HEK293 (cell line): ENCODE measurements around the gene C2orf81.

Experiments
- CTCF ChIA-PET: fragments of 350-600 bp; formaldehyde crosslinking; extraction: SDS; loops from one replicate; lab custom pipeline; 2021; ENCODE audit warnings: antibody characterized with exemption; lab: Yijun Ruan, JAX
- POLR2A ChIA-PET: fragments of 300-600 bp; formaldehyde crosslinking; extraction: SDS; loops from one replicate; lab custom pipeline; 2020; ENCODE audit warnings: antibody characterized with exemption, inconsistent platforms; lab: Yijun Ruan, JAX
- H3K27ac ChIP-seq: fragments of 200-500 bp; sonication (Bioruptor generic); 2 replicates; pipeline ENCODE4 v1.5.1; 2014; ENCODE audit warnings: low read depth, low read length, control low read depth, inconsistent platforms; ENCODE audit errors: extremely low read depth
- H3K36me3 ChIP-seq, 2 experiments: fragments of 200-500 bp in 1 of 2; sonication (Bioruptor generic) in 1 of 2; 1 replicate in 1 of 2; 2 replicates in 1 of 2; pipeline ENCODE4 v1.5.1; 2014 to 2017; ENCODE audit warnings: inconsistent platforms in 2 of 2, low read length in 2 of 2; ENCODE audit not compliant: control insufficient read depth in 2 of 2, insufficient read depth in 1 of 2
- H3K4me1 ChIP-seq: fragments of 200-500 bp; sonication (Bioruptor generic); 2 replicates; pipeline ENCODE4 v1.5.1; 2014; ENCODE audit warnings: mild to moderate bottlenecking, low read length, inconsistent platforms; ENCODE audit not compliant: control insufficient read depth, insufficient read depth
- H3K4me3 ChIP-seq: 2 replicates; pipeline ENCODE4 v1.5.1; 2011; ENCODE audit warnings: low read depth, mild to moderate bottlenecking, control low read depth, low read length, moderate library complexity
- H3K9me3 ChIP-seq: fragments of 200-500 bp; sonication (Bioruptor generic); 2 replicates; pipeline ENCODE4 v1.5.1; 2014; ENCODE audit warnings: low read depth, low read length, inconsistent platforms; ENCODE audit not compliant: control insufficient read depth, insufficient read depth
- BCL11A ChIP-seq: fragments of 450-650 bp; formaldehyde crosslinking; IDR thresholded peaks from 2 replicates; pipeline ENCODE4 v1.5.1; 2016; ENCODE audit warnings: low read depth, missing biosample characterization, missing genetic modification characterization
- CTCF ChIP-seq: fragments of 450-650 bp; formaldehyde crosslinking; IDR thresholded peaks from 2 replicates; pipeline ENCODE4 v1.5.1; 2016; ENCODE audit warnings: missing biosample characterization, missing genetic modification characterization
- KLF1 ChIP-seq: fragments of 450-650 bp; formaldehyde crosslinking; IDR thresholded peaks from 2 replicates; pipeline ENCODE4 v1.5.1; 2016; ENCODE audit warnings: missing biosample characterization, missing genetic modification characterization
- KLF7 ChIP-seq: fragments of 450-650 bp; formaldehyde crosslinking; IDR thresholded peaks from 2 replicates; pipeline ENCODE4 v1.5.1; 2016; ENCODE audit warnings: missing biosample characterization, missing genetic modification characterization, borderline replicate concordance
- PBX3 ChIP-seq: sonication (generic); formaldehyde crosslinking; IDR thresholded peaks from 2 replicates; pipeline ENCODE4 v1.8.1; 2022; ENCODE audit warnings: mild to moderate bottlenecking, moderate library complexity, missing genetic modification reagents
- PRDM10 ChIP-seq: fragments of 450-650 bp; formaldehyde crosslinking; IDR thresholded peaks from 2 replicates; pipeline ENCODE4 v1.5.1; 2016; ENCODE audit warnings: missing biosample characterization, missing genetic modification characterization
- ZBTB1 ChIP-seq: fragments of 450-650 bp; formaldehyde crosslinking; IDR thresholded peaks from 2 replicates; pipeline ENCODE4 v1.5.1; 2016; ENCODE audit warnings: missing biosample characterization, missing genetic modification characterization
- ZBTB17 ChIP-seq: fragments of 450-650 bp; formaldehyde crosslinking; IDR thresholded peaks from 2 replicates; pipeline ENCODE4 v1.5.1; 2016; ENCODE audit warnings: missing biosample characterization, missing genetic modification characterization
- ZBTB26 ChIP-seq: fragments of 450-650 bp; formaldehyde crosslinking; optimal IDR thresholded peaks from 2 replicates; pipeline ENCODE3; 2016; ENCODE audit warnings: missing biosample characterization, mild to moderate bottlenecking, missing genetic modification characterization
- ZBTB44 ChIP-seq: fragments of 450-650 bp; IDR thresholded peaks from 2 replicates; pipeline ENCODE4 v1.5.1; 2018; ENCODE audit warnings: missing biosample characterization, mild to moderate bottlenecking, missing genetic modification characterization
- ZBTB48 ChIP-seq: fragments of 450-650 bp; formaldehyde crosslinking; IDR thresholded peaks from 2 replicates; pipeline ENCODE4 v1.5.1; 2016; ENCODE audit warnings: missing biosample characterization, missing genetic modification characterization
- ZBTB8A ChIP-seq: fragments of 450-650 bp; formaldehyde crosslinking; IDR thresholded peaks from 2 replicates; pipeline ENCODE4 v1.5.1; 2016; ENCODE audit warnings: missing biosample characterization, missing genetic modification characterization
- ZNF2 ChIP-seq: fragments of 450-650 bp; formaldehyde crosslinking; IDR thresholded peaks from 2 replicates; pipeline ENCODE4 v1.5.1; 2016; ENCODE audit warnings: missing biosample characterization, missing genetic modification characterization
- ZNF223 ChIP-seq: fragments of 450-650 bp; formaldehyde crosslinking; IDR thresholded peaks from 2 replicates; pipeline ENCODE4 v1.5.1; 2016; ENCODE audit warnings: missing biosample characterization, missing genetic modification characterization
- ZNF302 ChIP-seq: fragments of 450-650 bp; formaldehyde crosslinking; IDR thresholded peaks from 2 replicates; pipeline ENCODE4 v1.5.1; 2016; ENCODE audit warnings: missing biosample characterization, missing genetic modification characterization, low read depth
- ZNF324 ChIP-seq: fragments of 450-650 bp; formaldehyde crosslinking; IDR thresholded peaks from 2 replicates; pipeline ENCODE4 v1.5.1; 2016; ENCODE audit warnings: missing biosample characterization, missing genetic modification characterization
- ZNF37A ChIP-seq: fragments of 450-650 bp; IDR thresholded peaks from 2 replicates; pipeline ENCODE4 v1.5.1; 2018; ENCODE audit warnings: missing biosample characterization, missing genetic modification characterization
- ZNF449 ChIP-seq: fragments of 450-650 bp; formaldehyde crosslinking; IDR thresholded peaks from 2 replicates; pipeline ENCODE4 v1.5.1; 2017; ENCODE audit warnings: missing biosample characterization, mild to moderate bottlenecking, missing genetic modification characterization, moderate library complexity
- ZNF501 ChIP-seq: fragments of 450-650 bp; formaldehyde crosslinking; IDR thresholded peaks from 2 replicates; pipeline ENCODE4 v1.5.1; 2016; ENCODE audit warnings: missing biosample characterization, missing genetic modification characterization
- ZNF544 ChIP-seq: fragments of 450-650 bp; formaldehyde crosslinking; IDR thresholded peaks from 2 replicates; pipeline ENCODE4 v1.5.0; 2017; ENCODE audit warnings: missing biosample characterization, missing genetic modification characterization
- ZNF600 ChIP-seq: fragments of 450-650 bp; formaldehyde crosslinking; IDR thresholded peaks from 2 replicates; pipeline ENCODE4 v1.5.1; 2016; ENCODE audit warnings: missing biosample characterization, missing genetic modification characterization
- ZNF664 ChIP-seq: fragments of 450-650 bp; formaldehyde crosslinking; IDR thresholded peaks from 2 replicates; pipeline ENCODE4 v1.5.1; 2016; ENCODE audit warnings: missing biosample characterization, missing genetic modification characterization
- ZNF76 ChIP-seq: fragments of 450-650 bp; formaldehyde crosslinking; IDR thresholded peaks from 2 replicates; pipeline ENCODE4; 2016; ENCODE audit warnings: low read depth, missing biosample characterization, missing genetic modification characterization, borderline replicate concordance
- ZNF785 ChIP-seq: fragments of 450-650 bp; formaldehyde crosslinking; IDR thresholded peaks from 2 replicates; pipeline ENCODE4 v1.5.1; 2016; ENCODE audit warnings: missing biosample characterization, missing genetic modification characterization

C2orf81 gene

GRCh38 chr2:74392449-74392743 lies 29.0 kb downstream of the C2orf81 start:
- no peaks in the 10 kb centered on the region for H3K9me3 ChIP-seq
- TF ChIP-seq ZNF501 (no peak), KLF7 (no peak), ZBTB1 (tag by site-specific recombination) (no peak), ZNF302 (tag by site-specific recombination) (no peak), ZNF223 (no peak), PBX3 (CRISPR knock-in tag) (no peak), PRDM10 (no peak), ZBTB8A (no peak), ZNF2 (tag by site-specific recombination) (no peak), BCL11A (tag by site-specific recombination) (no peak), ZBTB17 (no peak), ZBTB26 (tag by site-specific recombination) (no peak), ZBTB48 (no peak), ZNF600 (tag by site-specific recombination) (no peak), KLF1 (tag by site-specific recombination) (no peak), ZNF785 (tag by site-specific recombination) (no peak), ZNF544 (no peak)
- TF ChIP-seq, all 188 proteins: peak for 0
- Histone ChIP-seq H3K4me1 (peaks cover 8% of the 10 kb centered on the region; the same call in 1 of the 2 replicates), H3K36me3 (peaks cover 0 to 10% of the 10 kb centered on the region in 2 experiments; a peak in 2 of 3 replicates), H3K4me3 (no peak overlapping the region), H3K27ac (0 out of 2 replicates have a peak overlapping the region, but pooled peaks have one; percentile 91)
- ChIA-PET CTCF (interaction anchor here (0.6 to 3.9 kb wide), 11 partner anchors 7 to 260 kb away, joined by 3 to 35 read pairs (median 3); no protein-coding TSS in a partner anchor), POLR2A (interaction anchor here (0.6 to 2.1 kb wide), 10 partner anchors 9 to 90 kb away, joined by 3 to 20 read pairs (median 4); partner anchors contain the start of genes CCDC142, DCTN1, INO80B and TTC31)

- Histone ChIP-seq H3K4me3 (peak overlapping the region; percentile 92), H3K4me1 (peaks cover 8% of the 10 kb centered on the region; the same call in 1 of the 2 replicates), H3K36me3 (peaks cover 0 to 10% of the 10 kb centered on the region in 2 experiments; a peak in 2 of 3 replicates), H3K27ac (peak overlapping the region; percentile 91), H3K9me3 (no peaks in the 10 kb centered on the region)
- ChIA-PET POLR2A (interaction anchor here (0.5 to 2.1 kb wide), 18 partner anchors 9 to 655 kb away, joined by 3 to 20 read pairs (median 5); partner anchors contain the start of genes CCDC142, DCTN1, INO80B and STAMBP), CTCF (interaction anchor here (0.6 to 3.9 kb wide), 22 partner anchors 8 to 211 kb away, joined by 3 to 35 read pairs (median 4); no protein-coding TSS in a partner anchor)
- TF ChIP-seq ZNF664 (peak; percentile 68), CTCF (peak; percentile 94), ZNF324 (tag by site-specific recombination) (peak; percentile 56; the same call in 1 of the 2 replicates), ZNF37A (tag by site-specific recombination) (no peak), ZNF449 (tag by site-specific recombination) (no peak), ZNF544 (no peak), ZBTB44 (tag by site-specific recombination) (no peak), ZNF76 (no peak)
These were observed 29.6 kb downstream of the C2orf81 start for GRCh38 chr2:74391580-74392448.
